Hepatocyte (in vitro differentiated cells): Measurements from ENCODE around the gene PMF1. TPM values are rescaled to one million over a fixed set of nuclear protein-coding genes. Genes with fewer than 3 reads are reported as not detected.

ENCODE experiments used
- DNase-seq: peaks from one replicate; pipeline ENCODE4 v3.0.0-alpha.2; 2016; ENCODE audit warnings: low spot score
- H2AFZ ChIP-seq: fragments of 200-600 bp; sonication (generic); 2 replicates; pipeline ENCODE4 v1.6.0; 2016; ENCODE audit warnings: antibody characterized with exemption, mild to moderate bottlenecking
- H3K27ac ChIP-seq: fragments of 200-600 bp; sonication (generic); 2 replicates; pipeline ENCODE4 v1.5.1; 2016; ENCODE audit warnings: mild to moderate bottlenecking
- H3K27me3 ChIP-seq: fragments of 200-600 bp; sonication (generic); 2 replicates; pipeline ENCODE4 v1.6.1; 2016
- H3K36me3 ChIP-seq: fragments of 200-600 bp; sonication (generic); replicated peaks from 2 replicates; pipeline ENCODE4 v1.5.1; 2016; ENCODE audit warnings: low read depth; ENCODE audit not compliant: insufficient read depth
- H3K4me1 ChIP-seq: fragments of 200-600 bp; sonication (generic); 2 replicates; pipeline ENCODE4 v1.5.1; 2016; ENCODE audit warnings: mild to moderate bottlenecking, moderate library complexity; ENCODE audit not compliant: insufficient read depth
- H3K4me2 ChIP-seq: fragments of 200-600 bp; sonication (generic); 2 replicates; pipeline ENCODE4 v1.6.0; 2016
- H3K4me3 ChIP-seq: fragments of 200-600 bp; sonication (generic); 2 replicates; pipeline ENCODE4 v1.5.1; 2016; ENCODE audit warnings: mild to moderate bottlenecking
- H3K79me2 ChIP-seq: fragments of 200-600 bp; sonication (generic); 2 replicates; pipeline ENCODE4 v1.6.0; 2017; ENCODE audit warnings: mild to moderate bottlenecking
- H3K9me2 ChIP-seq: fragments of 200-600 bp; sonication (generic); replicated peaks from 2 replicates; pipeline ENCODE4 v1.6.0; 2017; ENCODE audit warnings: mild to moderate bottlenecking; ENCODE audit not compliant: insufficient read depth
- H3K9me3 ChIP-seq: fragments of 200-600 bp; sonication (generic); 2 replicates; pipeline ENCODE4 v1.5.1; 2016; ENCODE audit warnings: low read depth, mild to moderate bottlenecking
- H4K20me1 ChIP-seq: fragments of 200-600 bp; sonication (generic); 2 replicates; pipeline ENCODE4 v1.6.0; 2016; ENCODE audit warnings: mild to moderate bottlenecking; ENCODE audit not compliant: insufficient read depth, poor library complexity, severe bottlenecking
- EZH2 ChIP-seq: fragments of 200-600 bp; sonication (generic); IDR thresholded peaks from 2 replicates; pipeline ENCODE4 v1.6.1; 2016; ENCODE audit warnings: antibody characterized with exemption, mild to moderate bottlenecking, borderline replicate concordance
- EZH2phosphoT487 ChIP-seq: fragments of 200-600 bp; sonication (generic); IDR thresholded peaks from one replicate; pipeline ENCODE4 v1.6.1; 2018; ENCODE audit warnings: antibody characterized with exemption, mild to moderate bottlenecking, low read depth, moderate library complexity; ENCODE audit not compliant: unreplicated experiment, severe bottlenecking
- WGBS: methylation state at CpG from one replicate; pipeline ENCODE4 v1.1.6; 2016; ENCODE audit warnings: low lambda C conversion rate; ENCODE audit errors: missing lambda C conversion rate; 5-methylcytosine and 5-hydroxymethylcytosine counted together
- polyA plus RNA-seq: library from polyadenylated mRNA; unstranded; fragments of >200 nt; fragmentation: Nextera tagmentation; extraction: Ambion mirVana; gene quantifications from 2 replicates; pipeline ENCODE4 v1.2.1, GENCODE V29; 2016
- total RNA-seq: library from RNA; depleted of rRNA; stranded (reverse); fragments of >200 nt; gene quantifications from 2 replicates; pipeline ENCODE4 v1.2.3, GENCODE V29; 2014
- TF ChIP-seq, protein P1 (sequence below): fragments of 200-600 bp; sonication (generic); IDR thresholded peaks from 2 replicates; pipeline ENCODE4 v1.5.1; 2016; ENCODE audit warnings: antibody characterized with exemption, mild to moderate bottlenecking; ENCODE audit not compliant: poor library complexity

Gene PMF1
- total and polyA plus RNA-seq, 2 experiments from 2014 or later, result 60.7 to 77.1 TPM

DNA sequence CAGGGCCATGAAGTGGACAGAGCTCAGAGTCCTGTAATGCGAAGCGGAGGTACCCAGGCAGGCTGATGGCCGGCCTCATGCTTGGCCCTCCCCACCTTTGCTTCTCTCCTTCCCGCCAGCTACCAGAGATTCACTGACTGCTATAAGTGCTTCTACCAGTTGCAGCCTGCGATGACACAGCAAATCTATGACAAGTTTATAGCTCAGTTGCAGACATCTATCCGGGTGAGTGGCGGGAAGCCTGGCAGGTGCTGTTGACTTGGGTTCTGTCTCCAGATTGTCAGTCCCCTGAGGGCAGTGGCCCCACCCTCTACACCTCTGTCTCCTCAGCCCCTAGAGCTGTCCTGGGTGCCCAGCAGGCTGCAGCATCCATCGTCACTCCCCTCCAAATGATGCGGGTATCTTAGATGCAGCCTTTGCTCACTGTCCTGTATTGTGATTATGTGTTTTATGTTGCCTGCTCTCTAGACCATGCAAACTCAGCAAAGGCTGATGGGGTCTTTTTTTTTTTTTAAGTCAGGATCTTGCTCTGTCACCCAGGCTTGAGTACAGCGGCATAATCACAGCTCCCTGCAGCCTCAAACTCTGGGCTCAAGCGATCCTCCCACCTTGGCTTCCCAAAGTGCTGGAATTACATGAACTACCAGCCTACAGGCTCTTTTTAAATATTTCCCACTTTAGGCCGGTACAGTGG is 19.5 kb downstream of the PMF1 start:
- Histone ChIP-seq H3K36me3 (no peaks in the 10 kb centered on the region), H2AFZ (no peak overlapping the region), H3K4me3 (no peak overlapping the region), H3K27ac (no peak overlapping the region), H3K79me2 (no peaks in the 10 kb centered on the region), H4K20me1 (no peaks in the 10 kb centered on the region), H3K9me3 (no peaks in the 10 kb centered on the region), H3K9me2 (no peaks in the 10 kb centered on the region), H3K27me3 (no peaks in the 10 kb centered on the region), H3K4me1 (no peaks in the 10 kb centered on the region), H3K4me2 (no peak overlapping the region)
- no peak for DNase-seq
- 91% methylated on average over 12 of the region's 12 CpGs for WGBS
- TF ChIP-seq EZH2, result no peak
- TF ChIP-seq, protein P1, sequence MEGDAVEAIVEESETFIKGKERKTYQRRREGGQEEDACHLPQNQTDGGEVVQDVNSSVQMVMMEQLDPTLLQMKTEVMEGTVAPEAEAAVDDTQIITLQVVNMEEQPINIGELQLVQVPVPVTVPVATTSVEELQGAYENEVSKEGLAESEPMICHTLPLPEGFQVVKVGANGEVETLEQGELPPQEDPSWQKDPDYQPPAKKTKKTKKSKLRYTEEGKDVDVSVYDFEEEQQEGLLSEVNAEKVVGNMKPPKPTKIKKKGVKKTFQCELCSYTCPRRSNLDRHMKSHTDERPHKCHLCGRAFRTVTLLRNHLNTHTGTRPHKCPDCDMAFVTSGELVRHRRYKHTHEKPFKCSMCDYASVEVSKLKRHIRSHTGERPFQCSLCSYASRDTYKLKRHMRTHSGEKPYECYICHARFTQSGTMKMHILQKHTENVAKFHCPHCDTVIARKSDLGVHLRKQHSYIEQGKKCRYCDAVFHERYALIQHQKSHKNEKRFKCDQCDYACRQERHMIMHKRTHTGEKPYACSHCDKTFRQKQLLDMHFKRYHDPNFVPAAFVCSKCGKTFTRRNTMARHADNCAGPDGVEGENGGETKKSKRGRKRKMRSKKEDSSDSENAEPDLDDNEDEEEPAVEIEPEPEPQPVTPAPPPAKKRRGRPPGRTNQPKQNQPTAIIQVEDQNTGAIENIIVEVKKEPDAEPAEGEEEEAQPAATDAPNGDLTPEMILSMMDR, result no peak
- TF ChIP-seq EZH2phosphoT487, result no peak

DNA sequence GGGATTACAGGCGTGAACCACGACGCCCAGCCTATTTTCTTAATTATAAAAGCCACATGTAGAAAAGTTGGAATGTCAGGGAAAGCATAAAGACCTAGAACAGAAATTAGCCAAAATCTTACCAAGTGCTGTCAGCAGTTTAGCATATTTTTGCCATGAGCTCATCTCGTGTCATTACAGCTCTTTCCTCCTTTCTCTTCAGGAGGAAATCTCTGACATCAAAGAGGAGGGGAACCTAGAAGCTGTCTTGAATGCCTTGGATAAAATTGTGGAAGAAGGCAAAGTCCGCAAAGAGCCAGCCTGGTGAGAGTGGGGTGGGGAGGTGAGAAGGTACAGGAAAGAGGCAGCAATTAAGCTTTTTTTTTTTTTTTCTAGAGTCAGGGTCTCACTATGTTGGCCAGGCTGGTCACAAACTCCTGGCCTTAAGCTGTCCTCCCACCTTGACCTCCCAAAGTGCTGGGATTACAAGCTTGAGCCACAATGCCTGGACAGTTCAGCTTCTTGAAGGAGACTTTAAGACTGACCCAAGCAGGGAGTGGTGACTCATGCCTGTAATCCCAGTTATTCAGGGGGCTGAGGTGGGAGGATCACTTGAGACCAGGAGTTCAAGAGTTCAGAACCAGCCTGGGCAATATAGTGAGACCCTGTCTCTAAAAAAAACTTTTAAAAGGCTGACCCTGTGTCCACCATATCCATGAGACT is 20.8 kb downstream of the PMF1 start:
- TF ChIP-seq, protein P1, result no peak
- TF ChIP-seq EZH2phosphoT487, result no peak
- TF ChIP-seq EZH2, result no peak

DNA sequence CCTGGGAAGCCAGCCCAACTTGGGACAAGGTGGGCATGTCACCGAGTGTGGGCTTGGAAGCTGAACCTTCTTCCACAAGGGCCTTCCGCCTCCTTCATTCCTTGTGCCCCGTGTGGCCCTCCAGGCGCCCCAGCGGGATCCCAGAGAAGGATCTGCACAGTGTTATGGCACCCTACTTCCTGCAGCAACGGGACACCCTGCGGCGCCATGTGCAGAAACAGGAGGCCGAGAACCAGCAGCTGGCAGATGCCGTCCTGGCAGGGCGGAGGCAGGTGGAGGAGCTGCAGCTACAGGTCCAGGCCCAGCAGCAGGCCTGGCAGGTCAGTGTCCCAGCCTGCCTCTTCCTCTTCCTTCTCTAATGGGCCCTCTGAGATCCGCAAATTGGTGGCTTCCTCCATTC is 23.4 kb downstream of the PMF1 start:
- WGBS, result 98% methylated on average over 12 of the region's 12 CpGs
- H3K36me3 ChIP-seq, result no peaks in the 10 kb centered on the region
- no peaks in the 10 kb centered on the region for H3K9me2 ChIP-seq

More for the DNA sequence above, 20.8 kb downstream of the PMF1 start:
- no peaks in the 10 kb centered on the region for H3K9me2 ChIP-seq
- no peaks in the 10 kb centered on the region for H3K4me1 ChIP-seq
- WGBS, result 83% methylated on average over 5 of the region's 5 CpGs
- H3K4me2 ChIP-seq, result no peak overlapping the region
- DNase-seq, result no peak
- no peaks in the 10 kb centered on the region for H3K36me3 ChIP-seq
- peak overlapping the region; percentile 61 for H3K27ac ChIP-seq
- H3K79me2 ChIP-seq, result no peaks in the 10 kb centered on the region
- H2AFZ ChIP-seq, result no peak overlapping the region
- H3K9me3 ChIP-seq, result no peaks in the 10 kb centered on the region
- H4K20me1 ChIP-seq, result no peaks in the 10 kb centered on the region
- no peaks in the 10 kb centered on the region for H3K27me3 ChIP-seq
- no peak overlapping the region for H3K4me3 ChIP-seq

More for the DNA sequence above, 23.4 kb downstream of the PMF1 start:
- Histone ChIP-seq H3K4me1 (no peaks in the 10 kb centered on the region), H3K4me3 (no peak overlapping the region), H3K27me3 (no peaks in the 10 kb centered on the region), H3K9me3 (no peaks in the 10 kb centered on the region), H3K79me2 (no peaks in the 10 kb centered on the region), H3K27ac (no peak overlapping the region), H4K20me1 (no peaks in the 10 kb centered on the region), H3K4me2 (no peak overlapping the region), H2AFZ (no peak overlapping the region)
- TF ChIP-seq EZH2 (no peak), EZH2phosphoT487 (no peak)
- TF ChIP-seq, protein P1, result no peak
- DNase-seq, result no peak
